HG03066 (cell line): Measurements from ENCODE around the gene SNN.
A peak's percentile ranks its signal among the peaks of the same experiment; 100 is the strongest.

ENCODE experiments used
- ATAC-seq: cut with Tn5 transposase; IDR thresholded peaks from one replicate; pipeline ENCODE4 v1.9.1; 2021; ENCODE audit warnings: low read depth; ENCODE audit not compliant: unreplicated experiment

SNN gene

GRCh38 chr16:11667824-11668622 lies at the start of gene SNN:
SNN (plus strand) TSS chr16:11668455; CDS start chr16:11676060, 7,605 bp downstream.
- peak; percentile 42 for ATAC-seq

DNA sequence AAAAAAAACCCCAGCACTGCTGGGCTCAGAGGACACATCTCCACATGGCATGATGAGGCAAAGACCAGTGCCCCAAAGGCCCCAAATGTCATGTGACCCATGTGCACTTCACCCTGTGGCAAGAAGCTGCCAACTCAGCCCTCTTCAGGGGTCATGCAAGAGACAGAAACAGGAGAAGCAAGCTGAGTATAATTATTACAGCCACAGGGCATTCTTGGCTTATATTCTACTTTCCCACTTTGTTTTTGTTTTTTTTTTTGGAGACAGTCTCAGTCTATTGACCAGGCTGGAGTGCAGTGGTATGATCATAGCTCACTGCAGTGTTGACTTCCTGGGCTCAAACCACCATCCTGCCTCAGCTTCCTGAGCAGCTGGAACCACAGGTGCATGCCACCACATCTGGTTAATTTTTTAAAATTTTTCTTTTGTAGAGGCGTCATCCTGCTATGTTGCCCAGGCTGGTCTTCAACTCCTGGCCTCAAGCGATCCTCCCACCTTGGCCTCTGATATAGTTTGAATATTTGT lies 48.9 kb upstream of the SNN start:
- no peak for ATAC-seq

DNA sequence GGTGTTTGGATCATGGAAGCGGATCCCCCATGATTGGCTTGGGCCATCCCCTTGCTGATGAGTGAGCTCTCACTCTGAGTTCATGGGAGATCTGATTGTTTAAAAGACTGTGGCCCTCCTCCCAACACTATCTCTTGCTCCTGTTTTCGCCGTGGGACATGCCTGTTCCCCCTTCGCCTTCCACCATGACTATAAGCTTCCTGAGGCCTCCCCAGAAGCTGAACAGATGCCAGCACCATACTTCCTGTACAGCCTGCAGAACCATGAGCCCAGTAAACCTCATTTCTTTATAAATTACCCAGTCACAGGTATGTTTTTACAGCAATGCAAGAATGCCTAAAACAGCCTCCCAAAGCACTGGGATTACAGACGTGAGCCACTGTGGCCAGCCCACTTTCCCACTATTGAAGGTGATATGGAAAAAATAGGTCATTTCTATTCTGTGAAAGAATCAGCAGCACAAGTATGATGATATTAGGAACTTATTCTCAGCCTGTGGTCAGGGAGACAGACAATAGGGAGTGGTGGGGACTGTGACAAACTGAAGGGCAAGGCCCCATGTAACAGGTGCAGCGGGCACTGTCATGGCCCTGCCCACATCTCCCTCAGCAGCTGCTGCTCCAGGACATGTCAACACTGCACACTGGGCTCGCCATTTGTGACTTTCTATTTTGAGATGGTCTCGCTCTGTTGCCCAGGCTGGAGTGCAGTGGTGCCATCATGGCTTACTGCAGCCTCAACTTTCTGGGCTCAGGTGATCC lies 47.8 kb upstream of the SNN start:
- no peak for ATAC-seq

DNA sequence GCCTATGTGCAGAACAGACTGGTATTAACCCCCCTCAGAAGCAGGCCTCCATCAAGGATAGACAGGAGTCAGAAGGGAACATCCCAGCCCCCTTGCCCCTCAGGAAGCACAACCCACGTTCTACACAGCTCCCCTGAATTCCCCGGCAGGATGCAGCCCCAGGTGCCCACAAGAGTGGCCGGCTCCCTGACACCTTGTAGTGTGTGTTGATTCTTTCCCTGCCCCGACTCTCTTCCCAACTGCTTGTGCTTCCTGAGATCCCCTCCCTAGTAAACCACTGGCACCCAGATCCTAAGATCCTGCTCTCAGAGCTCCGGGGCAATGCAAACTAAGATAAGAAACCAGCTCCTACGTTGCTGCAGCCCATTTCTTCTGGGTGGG lies 46.7 kb upstream of the SNN start:
- ATAC-seq = no peak

- no peak for ATAC-seq
Observed at GRCh38 chr16:11621920-11622651, 46.2 kb upstream of the SNN start.

DNA sequence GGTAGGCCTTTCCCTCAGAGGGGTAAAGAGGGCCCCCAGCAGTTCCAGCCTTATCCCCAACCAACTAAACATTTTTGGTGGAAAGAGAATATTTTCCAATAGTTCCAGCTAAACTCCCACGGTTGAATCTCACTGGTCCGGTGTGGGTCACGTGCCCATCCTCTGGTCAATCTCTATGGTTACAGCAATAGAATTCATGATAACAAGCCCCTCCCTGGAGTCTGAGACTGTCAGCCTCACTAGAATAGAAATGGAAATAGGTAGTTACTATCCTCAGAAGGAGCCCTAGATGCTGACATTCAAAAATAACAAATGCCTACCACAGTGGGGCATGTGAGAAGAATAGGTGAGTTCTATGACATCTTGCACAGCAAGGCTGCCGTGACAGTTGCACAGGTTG lies 44.0 kb upstream of the SNN start:
- no peak for ATAC-seq

DNA sequence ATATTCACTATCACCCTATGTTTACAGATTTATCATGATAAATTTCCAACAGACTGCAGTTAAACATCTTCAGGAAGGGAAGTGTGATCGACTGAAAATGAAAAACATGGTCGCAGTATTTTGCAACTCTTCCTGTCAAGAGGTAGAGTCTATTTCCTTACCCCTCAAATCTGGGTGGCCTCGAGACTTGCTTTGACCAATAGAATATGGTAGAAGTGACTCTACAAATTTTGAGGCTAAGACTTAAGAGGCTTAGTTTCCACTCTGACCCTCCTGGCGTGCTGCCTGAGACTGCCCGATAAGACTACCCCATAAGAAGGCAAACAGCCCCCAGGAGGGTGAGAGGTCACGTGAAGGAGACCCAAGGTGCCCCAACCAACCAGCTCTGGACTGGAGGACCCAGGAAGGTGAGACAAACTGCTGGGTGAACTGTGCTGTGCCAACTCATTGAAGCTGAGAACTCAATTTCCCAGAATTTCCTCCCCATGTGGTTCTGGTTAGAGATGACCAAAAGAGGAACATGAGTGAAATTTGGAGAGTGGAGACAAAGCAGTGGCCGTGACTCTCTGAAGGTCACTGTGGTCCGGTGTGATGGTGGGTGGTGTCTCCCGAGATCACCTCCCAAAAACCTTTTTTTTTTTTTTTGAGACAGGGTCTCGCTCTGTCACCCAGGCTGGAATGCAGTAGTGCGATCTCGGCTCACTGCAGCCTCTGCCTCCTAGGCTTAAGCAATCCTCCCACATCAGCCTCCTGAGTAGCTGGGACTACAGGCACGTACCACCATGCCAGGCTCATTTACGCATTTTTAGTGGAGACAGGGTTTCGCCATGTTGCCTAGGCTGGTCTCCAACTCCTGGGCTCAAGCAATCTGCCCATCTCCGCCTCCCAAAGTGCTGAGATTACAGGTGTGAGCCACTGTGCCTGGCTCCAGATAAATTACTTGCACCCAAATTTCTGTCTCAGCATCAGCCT lies 43.3 kb upstream of the SNN start:
- no peak for ATAC-seq

DNA sequence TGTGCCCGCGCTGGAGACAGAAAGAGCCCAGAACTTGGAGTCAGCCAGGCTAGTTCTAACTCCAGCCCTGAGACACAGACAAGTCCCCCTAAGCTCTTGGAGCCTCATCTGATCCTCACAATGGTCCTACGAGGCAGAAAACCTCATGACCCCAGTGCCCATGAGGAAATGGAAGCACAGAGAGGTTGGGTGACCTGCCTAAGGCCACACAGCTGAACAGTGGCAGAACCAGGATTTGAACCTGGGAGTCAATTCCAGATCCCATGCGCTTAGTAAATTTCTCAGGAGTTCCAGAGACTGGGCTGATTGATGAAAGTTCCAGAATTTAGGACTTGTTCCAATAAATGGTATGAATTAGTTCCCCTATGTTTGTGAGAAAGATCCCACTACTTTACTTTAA lies 42.5 kb upstream of the SNN start:
- no peak for ATAC-seq

DNA sequence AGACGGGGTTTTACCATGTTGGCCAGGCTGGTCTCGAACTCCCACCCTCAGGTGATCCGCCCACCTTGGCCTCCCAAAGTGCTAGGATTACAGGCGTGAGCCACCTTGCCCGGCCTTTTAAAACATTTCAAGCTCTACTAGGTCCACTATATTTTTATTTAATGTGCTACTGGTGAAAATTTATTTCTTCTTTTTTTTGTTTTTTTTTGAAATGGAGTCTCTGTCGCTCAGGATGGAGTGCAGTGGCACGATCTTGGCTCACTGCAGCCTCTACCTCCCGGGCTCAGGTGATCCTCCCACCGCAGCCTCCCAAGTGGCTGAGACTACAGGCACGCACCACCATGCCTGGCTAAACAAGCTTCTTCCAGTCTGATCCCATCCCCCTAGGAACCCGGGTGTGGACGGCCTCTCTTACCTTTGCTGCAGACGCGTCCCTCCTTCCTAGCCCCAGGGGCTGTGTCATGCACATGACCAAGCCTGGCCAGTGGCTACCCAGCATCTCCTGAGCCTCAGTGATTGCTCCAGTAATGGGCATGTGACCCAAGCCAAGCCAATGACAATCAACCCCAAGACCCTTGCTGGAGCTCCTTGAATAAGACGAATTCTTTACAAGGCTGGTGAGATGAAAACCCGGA lies 41.5 kb upstream of the SNN start:
- ATAC-seq = no peak

DNA sequence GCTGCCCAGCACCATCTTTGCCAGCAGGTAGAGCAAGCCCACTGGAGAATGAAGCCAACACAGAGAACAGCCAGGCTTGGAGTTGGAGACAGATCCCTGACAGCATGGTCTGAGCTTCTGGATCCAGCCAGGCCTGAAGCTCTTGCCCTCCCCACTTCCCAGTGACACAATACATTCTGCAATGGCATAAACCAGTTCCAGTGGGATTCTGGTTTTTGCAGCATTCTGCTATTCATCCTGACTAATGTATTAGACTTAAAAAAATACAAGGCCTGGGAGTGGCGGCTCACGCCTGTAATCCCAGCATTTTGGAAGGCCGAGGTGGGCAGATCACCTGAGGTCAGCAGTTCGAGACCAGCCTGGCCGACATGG lies 41.0 kb upstream of the SNN start:
- no peak for ATAC-seq

DNA sequence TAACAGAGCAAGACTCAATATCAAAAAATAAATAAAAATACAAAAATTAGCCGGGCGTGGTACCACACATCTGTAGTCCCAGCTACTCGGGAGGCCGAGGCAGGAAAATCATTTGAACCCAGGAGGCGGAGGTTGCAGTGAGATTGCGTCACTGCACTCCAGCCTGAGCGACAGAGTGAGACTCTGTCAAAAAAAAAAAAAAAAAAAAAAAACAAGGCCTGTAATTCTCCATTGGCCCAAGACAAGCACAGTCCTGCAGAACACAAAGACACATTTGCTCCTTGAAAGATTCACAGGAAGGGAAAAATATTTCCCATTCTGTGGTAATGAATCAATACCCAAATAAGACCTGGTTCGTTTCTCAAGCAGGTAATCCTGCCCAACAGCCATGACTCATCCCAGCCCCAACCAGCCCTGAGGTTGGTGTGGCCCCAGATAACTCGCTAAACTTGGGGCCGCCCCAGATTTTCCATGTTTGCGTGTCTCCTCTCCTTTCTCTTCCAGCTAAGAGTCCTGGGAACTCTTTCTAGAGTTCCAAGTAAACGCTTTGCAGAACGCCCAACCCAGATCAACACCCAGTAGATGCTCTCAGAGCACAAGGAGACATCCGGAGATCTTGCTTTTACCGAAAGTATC lies 40.3 kb upstream of the SNN start:
- no peak for ATAC-seq

DNA sequence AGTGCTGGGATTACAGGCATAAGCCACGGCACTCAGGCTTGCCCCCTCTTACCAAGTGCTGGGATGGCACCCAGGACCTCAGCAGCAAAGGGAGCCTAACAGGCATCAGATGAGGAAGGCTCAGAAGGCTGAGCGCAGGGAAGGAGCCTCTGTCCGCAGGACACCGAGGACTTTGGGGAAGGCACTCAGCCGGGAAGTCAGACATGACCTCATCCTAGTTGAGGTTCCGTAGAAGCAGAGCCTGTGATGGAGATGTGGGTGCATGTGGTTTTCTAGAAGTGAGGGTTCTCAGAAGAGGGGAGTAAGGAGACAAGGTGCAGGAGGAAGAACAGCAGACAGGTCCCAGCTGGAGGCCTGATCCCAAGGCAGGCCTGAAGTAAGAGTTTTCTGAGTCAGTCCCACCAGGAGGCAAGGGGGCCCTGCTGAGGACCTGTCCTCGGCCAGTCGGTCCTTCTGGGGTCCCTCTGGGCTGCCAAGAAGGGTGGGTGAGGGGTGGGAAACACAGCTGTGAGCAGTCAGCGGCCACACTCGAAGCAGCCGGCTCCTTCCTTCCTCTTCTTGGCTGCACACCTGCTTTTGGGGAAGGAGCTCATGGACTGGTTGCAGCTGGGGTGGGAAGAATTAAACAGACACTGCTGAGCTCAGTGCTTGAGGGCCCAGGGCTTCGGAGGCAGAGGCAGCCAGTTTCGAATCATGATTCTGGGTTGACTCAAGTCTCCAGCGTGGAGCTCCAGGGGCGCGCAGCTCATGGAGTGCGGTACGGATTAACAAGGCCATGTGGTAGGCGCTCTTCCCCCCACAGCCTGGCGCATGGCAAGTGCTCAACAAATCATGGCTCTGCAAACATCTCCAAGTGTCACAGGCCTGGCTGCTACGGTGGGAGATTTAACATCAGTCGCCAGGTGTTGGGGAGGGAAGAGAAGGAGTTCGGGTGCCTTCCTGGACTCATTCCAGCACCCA lies 38.9 kb upstream of the SNN start:
- ATAC-seq = no peak

- ATAC-seq = no peak
Observed at GRCh38 chr16:11630046-11630767, 38.0 kb upstream of the SNN start.

DNA sequence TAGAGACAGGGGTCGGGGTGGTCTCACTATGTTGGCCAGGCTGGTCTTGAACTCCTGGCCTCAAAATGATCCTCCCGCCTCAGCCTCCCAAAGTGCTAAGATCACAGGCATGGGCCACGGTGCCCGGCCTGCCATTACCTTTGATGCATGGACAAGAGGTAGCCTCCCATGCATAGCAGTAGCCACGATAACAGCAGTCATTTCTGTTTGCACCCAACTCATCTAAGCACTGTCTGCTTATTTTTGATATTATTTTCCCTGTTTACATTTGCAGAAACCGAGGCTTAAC lies 37.5 kb upstream of the SNN start:
- no peak for ATAC-seq

- no peak for ATAC-seq
Observed at GRCh38 chr16:11631214-11631613, 37.0 kb upstream of the SNN start.

GRCh38 chr16:11632455-11632939 lies 35.8 kb upstream of the SNN start:
- no peak for ATAC-seq

- ATAC-seq = no peak
Observed at GRCh38 chr16:11633113-11633512, 35.1 kb upstream of the SNN start.
